Measurements from ENCODE around the gene ZNF787.

DNA sequence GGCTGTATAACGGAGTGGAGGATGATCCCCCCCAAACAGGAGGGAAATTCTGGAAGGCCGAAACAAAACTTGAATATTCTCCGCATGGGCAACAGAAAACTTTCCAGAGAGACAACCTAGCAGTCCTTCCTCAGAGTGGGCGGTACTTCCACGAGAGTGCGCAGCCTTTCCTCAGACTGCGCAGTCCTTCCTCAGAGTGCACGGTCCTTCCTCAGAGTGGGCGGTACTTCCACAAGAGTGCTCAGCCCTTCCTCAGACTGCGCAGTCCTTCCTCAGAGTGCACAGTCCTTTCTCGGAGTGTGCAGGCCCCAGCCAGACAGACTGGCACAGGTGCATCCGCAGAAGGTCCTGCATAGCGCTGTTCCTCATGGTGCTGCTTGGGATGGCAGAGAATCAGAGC is 42.0 kb upstream of the ZNF787 start:
- TF ChIP-seq, protein P1, sequence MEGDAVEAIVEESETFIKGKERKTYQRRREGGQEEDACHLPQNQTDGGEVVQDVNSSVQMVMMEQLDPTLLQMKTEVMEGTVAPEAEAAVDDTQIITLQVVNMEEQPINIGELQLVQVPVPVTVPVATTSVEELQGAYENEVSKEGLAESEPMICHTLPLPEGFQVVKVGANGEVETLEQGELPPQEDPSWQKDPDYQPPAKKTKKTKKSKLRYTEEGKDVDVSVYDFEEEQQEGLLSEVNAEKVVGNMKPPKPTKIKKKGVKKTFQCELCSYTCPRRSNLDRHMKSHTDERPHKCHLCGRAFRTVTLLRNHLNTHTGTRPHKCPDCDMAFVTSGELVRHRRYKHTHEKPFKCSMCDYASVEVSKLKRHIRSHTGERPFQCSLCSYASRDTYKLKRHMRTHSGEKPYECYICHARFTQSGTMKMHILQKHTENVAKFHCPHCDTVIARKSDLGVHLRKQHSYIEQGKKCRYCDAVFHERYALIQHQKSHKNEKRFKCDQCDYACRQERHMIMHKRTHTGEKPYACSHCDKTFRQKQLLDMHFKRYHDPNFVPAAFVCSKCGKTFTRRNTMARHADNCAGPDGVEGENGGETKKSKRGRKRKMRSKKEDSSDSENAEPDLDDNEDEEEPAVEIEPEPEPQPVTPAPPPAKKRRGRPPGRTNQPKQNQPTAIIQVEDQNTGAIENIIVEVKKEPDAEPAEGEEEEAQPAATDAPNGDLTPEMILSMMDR (conservative IDR thresholded peaks at IDR 0.05 in 1 of 2, IDR thresholded peaks at IDR 0.05 in 1 of 2; ENCODE audit: low read depth in 1 of 2, low read length in 2 of 2), result no peak
- no peak for TF ChIP-seq EZH2 (IDR thresholded peaks at IDR 0.05; ENCODE audit: low read length, missing control alignments)

All from fibroblast of lung (primary cell).